GM18861 (cell line): ENCODE data around the gene OPA1.
A peak's percentile ranks its signal among the peaks of the same experiment; 100 is the strongest.
"Not testable (repeated sequence)": the region's sequence is repeated elsewhere in the genome, so short reads cannot be mapped to it uniquely, and the experiment has no call there.

Source experiments
- ATAC-seq: cut with Tn5 transposase; IDR thresholded peaks from one replicate; pipeline ENCODE4 v1.9.1; 2021; ENCODE audit not compliant: unreplicated experiment

The OPA1 gene

GRCh38 chr3:193589129-193589528 lies 3.9 kb upstream of the OPA1 start:
- ATAC-seq = no peak

GRCh38 chr3:193589616-193590015 lies 3.4 kb upstream of the OPA1 start:
- ATAC-seq = no peak

DNA sequence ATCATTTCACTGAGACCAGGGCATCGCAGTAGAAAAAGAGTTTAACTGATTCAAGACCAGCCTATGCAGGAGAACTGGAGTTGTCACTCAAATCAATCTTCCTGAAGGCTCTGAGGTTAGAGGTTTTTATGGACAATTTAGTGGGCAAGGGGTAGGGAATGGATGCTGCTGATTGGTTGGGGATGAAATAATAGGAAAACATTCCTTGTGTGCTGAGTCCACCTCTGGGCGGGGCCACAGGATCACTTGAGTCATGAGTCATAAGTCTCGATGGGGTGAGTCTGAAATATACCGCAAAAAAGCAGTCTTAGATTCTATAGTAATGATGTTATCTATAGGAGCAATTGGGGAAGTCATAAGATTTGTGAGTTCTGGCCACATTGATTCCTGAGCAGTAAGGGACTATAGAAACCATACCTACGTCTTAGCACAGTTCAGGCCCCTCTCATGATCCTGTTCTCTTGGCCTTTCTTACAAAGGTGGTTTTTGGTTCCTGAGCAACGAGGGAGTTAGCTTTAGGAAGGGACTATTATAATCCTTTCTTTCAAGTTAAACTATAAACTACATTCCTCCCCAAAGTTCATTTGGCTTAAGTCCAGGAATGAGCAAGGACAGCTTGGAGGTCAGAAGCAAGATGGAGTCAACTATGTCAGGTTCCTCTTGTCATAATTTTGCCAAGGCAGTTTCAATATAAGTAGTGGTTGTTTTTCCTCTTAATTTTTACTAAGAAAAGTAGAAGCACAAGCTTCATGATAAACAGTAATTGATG lies 2.7 kb upstream of the OPA1 start:
- ATAC-seq = no peak

DNA sequence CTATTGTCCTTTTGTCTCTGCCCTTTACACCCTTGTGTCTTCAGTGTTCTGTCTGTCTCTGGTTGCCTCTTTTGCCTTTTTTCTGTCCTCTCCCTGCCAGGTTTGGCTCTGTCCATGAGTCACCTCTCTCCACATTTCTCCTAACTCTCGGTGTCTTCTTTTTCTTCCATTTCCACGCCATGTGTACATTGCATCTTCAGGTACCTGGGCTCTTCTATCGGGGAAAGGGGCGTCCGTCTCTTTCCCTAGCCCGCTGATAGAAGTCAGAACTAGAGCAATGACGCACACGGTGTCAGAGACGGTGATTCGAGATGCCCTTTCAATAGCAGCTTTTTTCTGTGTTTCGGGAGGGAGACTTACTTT lies 641 bp downstream of the OPA1 start:
- ATAC-seq = no peak

DNA sequence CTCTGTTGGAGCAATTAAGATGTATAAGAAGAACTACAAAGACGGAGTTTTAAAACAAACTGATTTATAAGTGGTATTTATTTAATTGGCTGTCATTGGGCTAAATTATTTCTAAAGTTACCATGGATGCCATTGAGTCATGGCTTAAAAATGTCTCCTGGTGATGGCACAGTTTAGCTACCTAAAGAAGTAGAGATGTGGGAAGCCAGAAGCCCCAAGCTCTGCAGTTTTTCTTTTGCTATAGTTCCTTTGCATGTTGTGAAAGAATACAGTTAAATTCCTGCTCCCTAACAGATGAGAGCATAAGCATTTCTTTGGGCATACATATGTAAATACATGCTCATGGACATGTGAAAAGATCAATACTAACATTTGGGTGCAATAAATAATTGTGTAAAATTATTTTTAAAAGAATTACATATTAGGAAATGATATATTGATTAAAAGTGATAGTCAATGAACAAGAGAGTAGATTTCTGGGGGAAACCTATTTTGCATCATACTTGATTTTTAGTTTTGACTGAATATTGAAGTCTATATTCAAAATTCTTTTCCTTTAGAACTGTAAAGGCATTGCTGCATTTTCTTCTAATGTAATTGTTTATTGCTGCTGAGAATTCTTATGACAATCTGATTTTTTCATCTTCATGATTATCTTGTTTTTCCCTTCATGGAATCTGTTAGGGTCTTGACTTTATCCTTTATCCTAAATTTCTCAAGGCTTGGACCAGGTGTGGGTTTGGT lies 2.1 kb downstream of the OPA1 start:
- ATAC-seq = no peak

GRCh38 chr3:193595939-193596487 lies 3.0 kb downstream of the OPA1 start:
- no peak for ATAC-seq

DNA sequence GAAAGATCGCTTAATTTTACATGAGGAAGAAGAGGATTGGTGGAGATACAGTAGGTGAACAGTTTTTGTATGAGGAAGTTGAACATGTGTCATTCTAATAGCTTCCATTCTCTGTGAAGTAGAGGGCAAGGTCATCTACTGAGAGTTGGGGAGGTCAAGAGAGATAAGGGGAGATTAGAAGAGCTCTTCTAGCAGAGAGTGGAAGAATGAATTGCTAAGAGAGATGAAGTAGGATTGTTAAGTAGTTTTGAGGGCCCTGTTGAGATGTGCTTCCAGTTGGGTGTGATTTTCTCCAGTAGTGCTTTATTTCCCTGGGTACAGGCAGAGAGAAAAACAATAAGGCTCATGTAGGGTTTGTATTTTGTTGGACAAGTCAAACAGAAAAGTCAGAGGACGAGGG lies 5.2 kb downstream of the OPA1 start:
- no peak for ATAC-seq

DNA sequence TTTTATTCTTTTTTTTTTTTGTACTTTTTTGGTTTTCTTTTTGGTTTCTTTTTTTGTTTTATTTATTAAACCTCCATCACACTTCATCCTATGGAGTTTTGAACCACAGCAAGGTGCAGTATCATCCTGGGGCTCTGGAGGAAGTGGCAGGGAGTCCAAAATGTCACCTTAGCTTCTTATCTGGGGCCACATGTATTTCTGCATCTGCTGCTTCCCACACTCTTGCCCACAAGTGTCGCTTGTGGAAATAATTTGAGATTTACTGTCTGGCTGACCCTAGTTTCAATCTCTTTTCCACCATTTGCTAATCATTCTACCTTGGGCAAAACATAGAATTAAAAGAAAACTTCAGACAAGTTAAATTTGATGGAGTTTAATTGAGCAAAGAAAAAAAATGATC lies 6.4 kb downstream of the OPA1 start:
- ATAC-seq = no peak

DNA sequence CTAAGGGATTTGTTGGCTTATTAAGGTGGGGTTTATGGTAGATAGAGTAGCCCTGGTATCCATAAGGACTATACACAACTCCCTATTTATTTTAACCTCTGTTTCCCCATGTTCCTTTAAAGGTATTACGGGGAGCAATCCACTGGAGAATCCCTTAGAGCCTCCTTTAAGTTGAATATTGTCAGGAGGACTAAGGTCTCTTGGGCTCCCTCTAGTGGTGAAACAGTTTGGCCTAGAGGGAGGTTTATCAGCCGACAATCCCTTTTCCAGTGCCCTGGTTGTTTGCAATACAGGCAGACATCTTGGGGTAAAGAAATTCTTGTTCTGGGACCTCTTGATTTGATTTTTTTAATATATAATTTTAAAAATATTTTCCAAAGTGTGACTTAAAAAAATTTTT lies 12.9 kb downstream of the OPA1 start:
- no peak for ATAC-seq

GRCh38 chr3:193606892-193607291 lies 13.9 kb downstream of the OPA1 start:
- not testable (repeated sequence) for ATAC-seq

- not testable (repeated sequence) for ATAC-seq
Observed at GRCh38 chr3:193610516-193610915, 17.5 kb downstream of the OPA1 start.

DNA sequence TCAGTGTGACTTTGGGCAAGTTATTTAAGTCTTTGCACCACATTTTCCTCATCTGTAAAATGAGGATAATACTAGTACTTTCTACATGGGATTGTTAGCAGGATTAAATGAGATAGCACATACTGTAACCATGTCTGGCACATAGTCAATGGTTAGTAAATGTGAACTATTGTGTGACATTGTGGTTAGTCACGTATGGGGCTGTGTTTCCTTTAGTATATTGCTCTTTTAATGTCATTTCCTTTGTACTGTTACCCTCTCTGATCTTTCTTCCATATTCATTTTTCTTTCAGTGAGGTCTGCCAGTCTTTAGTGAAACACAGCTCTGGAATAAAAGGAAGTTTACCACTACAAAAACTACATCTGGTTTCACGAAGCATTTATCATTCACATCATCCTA lies 21.4 kb downstream of the OPA1 start:
- ATAC-seq = no peak

GRCh38 chr3:193617628-193618027 lies 24.6 kb downstream of the OPA1 start:
- ATAC-seq = no peak

DNA sequence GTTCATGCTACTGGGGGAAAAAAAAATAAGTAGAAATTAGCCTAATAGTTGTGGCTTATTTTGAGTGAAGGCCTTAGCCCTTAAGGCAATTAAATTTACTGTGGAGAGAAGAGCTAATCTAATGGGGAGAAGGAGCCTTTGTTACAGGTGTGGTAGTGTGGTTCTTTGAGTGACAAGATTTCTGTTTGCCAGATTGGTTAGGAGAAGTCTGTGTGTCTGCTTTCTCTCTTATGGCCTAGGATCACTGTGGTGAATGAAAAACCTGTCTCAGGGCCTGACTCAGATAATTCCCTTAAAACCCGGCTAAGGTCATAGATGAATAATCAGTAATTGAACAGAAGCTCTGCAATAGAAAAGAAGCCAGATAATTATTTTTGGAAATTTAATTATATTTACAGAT lies 27.0 kb downstream of the OPA1 start:
- no peak for ATAC-seq

DNA sequence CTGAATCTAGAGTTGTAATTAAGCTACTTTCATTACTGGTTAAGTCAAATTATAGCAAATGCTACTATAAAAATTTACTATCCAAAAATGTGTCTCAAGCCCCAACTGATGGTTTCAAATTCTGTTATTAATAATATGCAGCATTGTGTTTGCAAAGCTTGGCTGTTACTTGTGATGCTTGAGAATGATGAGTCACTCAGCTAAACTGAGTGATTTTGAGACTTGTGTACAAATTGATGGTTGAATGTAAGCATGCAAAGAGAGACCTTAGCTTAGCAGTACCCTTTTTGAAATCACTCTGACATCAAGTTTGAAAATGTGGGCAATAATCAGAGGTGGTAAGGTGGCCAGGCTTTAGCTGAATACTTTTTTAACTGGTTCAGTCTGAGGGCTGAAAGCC lies 27.6 kb downstream of the OPA1 start:
- ATAC-seq = peak; percentile 93

DNA sequence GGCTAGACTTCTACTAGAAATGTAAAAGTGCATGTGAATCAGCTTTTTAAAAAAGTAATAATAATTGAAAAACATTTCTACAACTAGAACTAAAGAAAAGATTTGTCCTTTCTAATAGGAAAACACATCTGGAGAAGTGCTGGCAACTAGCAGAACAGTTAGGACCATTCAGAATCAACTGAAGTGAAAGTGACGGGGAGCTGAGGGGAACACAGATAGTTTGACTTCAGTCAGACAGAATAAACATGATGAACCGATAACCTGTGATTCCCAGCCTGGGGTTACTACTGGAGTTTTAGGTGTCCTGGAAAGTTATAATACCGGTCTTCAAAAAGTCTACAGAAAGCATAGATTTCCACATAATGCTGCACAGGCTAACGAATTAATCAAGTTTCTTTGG lies 28.1 kb downstream of the OPA1 start:
- ATAC-seq = no peak

DNA sequence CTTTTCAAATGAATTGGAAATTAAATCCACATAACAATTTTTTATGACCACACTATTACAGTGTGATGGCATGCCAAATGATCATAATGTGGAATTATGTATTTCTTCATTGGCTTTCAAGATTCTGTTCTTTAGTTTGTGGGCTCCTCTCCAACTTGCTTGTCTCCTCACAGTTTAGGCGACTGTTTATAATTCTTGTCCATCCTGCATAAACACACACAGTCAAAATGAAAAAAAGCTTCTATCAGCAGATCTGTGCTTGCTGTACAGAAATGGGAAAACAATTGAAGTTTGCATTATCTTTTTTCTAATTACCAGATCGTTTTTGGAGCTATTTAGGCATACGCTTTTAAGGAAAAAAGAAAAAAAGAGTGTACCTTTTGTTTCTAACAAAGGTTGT lies 37.0 kb downstream of the OPA1 start:
- ATAC-seq = no peak

DNA sequence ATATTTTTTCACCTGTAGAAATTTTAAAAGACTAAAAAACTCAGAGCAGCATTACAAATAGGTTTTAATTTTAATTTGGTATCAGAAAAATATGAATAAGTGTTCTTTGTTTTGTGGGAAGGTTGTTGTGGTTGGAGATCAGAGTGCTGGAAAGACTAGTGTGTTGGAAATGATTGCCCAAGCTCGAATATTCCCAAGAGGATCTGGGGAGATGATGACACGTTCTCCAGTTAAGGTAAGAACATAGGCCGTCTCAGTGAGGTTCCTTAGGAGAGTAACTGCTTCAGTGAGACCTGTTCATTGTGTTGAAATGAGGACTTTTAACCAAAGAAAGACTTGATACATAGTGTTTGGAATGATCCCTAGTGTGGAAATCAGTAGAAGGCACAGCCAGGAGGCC lies 44.8 kb downstream of the OPA1 start:
- no peak for ATAC-seq

DNA sequence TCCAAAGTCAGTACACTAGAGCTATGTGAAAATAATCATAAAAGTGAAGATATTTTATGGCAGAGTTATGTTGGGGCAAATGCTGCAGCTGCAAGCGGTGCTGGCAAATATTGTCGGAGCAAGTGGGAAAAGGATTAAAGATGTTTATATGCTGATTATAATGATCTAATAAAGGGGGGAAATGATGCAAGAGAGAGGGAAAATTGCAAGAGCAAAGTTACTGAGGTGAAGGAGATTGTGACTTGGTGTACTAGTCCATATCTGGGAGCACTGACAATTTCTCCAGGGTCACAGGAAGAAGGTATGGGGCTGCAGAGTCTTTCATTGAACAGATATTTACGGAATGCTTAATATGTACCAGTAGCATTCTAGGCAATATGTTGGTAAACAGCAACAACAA lies 45.8 kb downstream of the OPA1 start:
- no peak for ATAC-seq

DNA sequence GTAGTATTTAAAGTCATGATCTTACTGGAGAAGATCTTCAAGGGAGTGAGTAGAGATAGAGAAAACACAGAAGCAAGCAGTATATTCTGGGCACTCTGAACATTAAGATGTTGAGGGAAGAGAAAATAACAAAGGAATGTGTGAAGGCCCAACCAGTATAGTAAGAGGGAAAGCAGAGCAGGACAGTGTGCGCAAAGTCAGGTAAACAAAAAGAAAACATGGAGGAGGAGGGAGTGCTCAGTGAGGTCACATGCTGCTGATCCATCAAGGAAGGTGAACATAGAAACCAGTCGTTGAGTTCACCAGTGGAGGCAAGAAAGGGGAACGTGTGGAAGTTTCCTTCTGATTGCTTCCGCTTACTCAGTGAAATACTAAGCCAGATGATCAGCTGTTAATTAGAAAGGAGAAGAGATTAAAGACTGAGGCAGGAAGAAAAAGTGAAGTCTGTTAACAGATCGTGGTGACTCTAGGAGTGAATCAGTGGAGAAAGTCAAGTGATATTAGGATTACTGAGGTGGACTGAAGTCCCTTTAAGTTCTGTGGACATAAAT lies 47.2 kb downstream of the OPA1 start:
- no peak for ATAC-seq

GRCh38 chr3:193640728-193641439 lies 47.9 kb downstream of the OPA1 start:
- no peak for ATAC-seq

DNA sequence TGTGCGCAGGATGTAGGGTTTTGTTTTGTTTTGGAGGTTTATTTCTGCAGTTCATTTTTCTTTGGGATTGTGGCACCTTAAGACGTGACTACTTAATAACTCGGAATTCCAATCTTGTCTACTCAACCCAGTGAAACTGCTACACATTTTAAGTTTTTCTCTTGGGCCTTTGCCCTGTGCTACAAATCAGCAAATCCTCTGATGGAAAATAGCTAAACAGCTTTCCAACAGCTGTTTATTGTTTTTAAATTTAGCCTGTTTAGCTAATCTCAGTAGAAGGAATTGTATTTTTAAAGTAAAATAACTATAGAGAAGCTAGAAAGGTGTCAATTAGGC lies 48.4 kb downstream of the OPA1 start:
- ATAC-seq = no peak
